ENCODE measurements around the gene HEXD.

GRCh38 chr17:82386881-82387704, 31.1 kb upstream of the HEXD start:
- no peak for TF ChIP-seq CTCF (IDR thresholded peaks at IDR 0.05)
- TF ChIP-seq EP300 (IDR thresholded peaks at IDR 0.05), result no peak
- TF ChIP-seq POLR2A (IDR thresholded peaks at IDR 0.05), result no peak
- no peak for TF ChIP-seq POLR2AphosphoS5 (IDR thresholded peaks at IDR 0.05)

Data from upper lobe of left lung (tissue), 4 donors.